Measurements from ENCODE around the gene KIF1B. TPM values are rescaled to one million over a fixed set of nuclear protein-coding genes. Genes with fewer than 3 reads are reported as not detected.

Gene KIF1B
- total and polyA plus RNA-seq, 4 donors = 8.4 to 40.9 (median 8.9) TPM

DNA sequence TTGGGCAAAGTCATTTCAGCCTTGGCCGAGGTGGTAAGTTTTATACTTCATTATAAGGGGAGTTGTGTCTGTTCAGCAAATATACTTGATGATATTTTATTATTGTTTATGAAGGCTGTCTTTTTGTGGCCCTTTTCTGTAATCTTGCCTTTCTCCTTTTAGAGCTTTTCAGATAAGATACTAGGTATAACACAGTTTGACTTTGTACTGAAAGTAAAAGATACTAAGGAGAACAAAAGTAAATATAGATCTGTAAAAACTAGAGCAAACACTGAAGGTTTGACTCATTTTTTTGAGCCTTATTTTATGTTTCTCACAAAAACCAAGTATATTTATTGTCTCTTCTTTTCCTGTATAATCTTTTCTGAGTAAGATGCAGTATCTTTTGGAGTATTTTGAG, 61.9 kb downstream of the KIF1B start:
- Histone ChIP-seq H3K4me3 (ENCODE audit: low read depth in 1 of 3, low read length in 3 of 3) (no peak overlapping the region), H3K9ac (ENCODE audit: low read depth in 1 of 2, low read length in 2 of 2) (no peak overlapping the region), H3K4me1 (ENCODE audit: control insufficient read depth in 4 of 4, insufficient read depth in 4 of 4, low read length in 3 of 4) (peaks cover 0 to 11% (median 4%) of the 10 kb centered on the region in 4 donors), H3K36me3 (ENCODE audit: control insufficient read depth in 4 of 4, insufficient read depth in 3 of 4, low read depth in 1 of 4, low read length in 3 of 4) (peaks cover 4 to 11% (median 10%) of the 10 kb centered on the region in 4 donors), H3K27me3 (ENCODE audit: control insufficient read depth in 4 of 4, insufficient read depth in 4 of 4, low read length in 3 of 4) (no peaks in the 10 kb centered on the region), H3K27ac (ENCODE audit: low read depth in 1 of 2, low read length in 2 of 2) (no peak overlapping the region), H3K9me3 (ENCODE audit: control insufficient read depth in 4 of 4, low read length in 3 of 4) (no peaks in the 10 kb centered on the region)
- 87% methylated on average over 1 of the region's 1 CpG for WGBS
- DNase-seq (ENCODE audit: low spot score) = no peak
- TF ChIP-seq HNF4A (conservative IDR thresholded peaks at IDR 0.05) (no peak), NR2F2 (IDR thresholded peaks at IDR 0.05) (no peak), HNF4G (IDR thresholded peaks at IDR 0.05) (no peak), TAF1 (conservative IDR thresholded peaks at IDR 0.05) (no peak), FOXA2 (IDR thresholded peaks at IDR 0.05) (no peak)
- TF ChIP-seq, protein P1, sequence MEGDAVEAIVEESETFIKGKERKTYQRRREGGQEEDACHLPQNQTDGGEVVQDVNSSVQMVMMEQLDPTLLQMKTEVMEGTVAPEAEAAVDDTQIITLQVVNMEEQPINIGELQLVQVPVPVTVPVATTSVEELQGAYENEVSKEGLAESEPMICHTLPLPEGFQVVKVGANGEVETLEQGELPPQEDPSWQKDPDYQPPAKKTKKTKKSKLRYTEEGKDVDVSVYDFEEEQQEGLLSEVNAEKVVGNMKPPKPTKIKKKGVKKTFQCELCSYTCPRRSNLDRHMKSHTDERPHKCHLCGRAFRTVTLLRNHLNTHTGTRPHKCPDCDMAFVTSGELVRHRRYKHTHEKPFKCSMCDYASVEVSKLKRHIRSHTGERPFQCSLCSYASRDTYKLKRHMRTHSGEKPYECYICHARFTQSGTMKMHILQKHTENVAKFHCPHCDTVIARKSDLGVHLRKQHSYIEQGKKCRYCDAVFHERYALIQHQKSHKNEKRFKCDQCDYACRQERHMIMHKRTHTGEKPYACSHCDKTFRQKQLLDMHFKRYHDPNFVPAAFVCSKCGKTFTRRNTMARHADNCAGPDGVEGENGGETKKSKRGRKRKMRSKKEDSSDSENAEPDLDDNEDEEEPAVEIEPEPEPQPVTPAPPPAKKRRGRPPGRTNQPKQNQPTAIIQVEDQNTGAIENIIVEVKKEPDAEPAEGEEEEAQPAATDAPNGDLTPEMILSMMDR (IDR thresholded peaks at IDR 0.05; ENCODE audit: low read depth, low read length, missing input control) = no peak

DNA sequence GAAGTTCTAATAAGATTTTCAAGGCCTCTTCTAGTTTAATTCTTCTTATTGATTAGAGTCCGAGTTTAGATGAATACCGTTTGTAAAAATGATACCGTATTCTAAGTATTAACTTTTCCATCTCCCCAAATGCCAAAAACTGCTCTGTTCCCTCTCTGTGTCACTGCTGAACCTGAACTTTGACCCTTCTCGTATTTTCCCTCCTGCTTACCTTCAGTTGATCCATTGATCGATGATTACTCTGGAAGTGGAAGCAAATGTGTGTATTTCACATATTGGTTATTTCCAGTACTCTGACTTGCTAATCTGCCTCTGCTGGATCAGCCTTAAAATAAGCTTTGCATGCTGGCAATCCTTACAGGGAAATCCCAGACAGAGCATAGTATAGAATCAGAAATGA, 68.5 kb downstream of the KIF1B start:
- no peak for DNase-seq (ENCODE audit: low spot score)
- peak overlapping the region; percentile 3 to 53 for H3K9ac ChIP-seq (ENCODE audit: low read depth in 1 of 2, low read length in 2 of 2)
- peak overlapping the region; percentile 72 to 79 for H3K27ac ChIP-seq (ENCODE audit: low read depth in 1 of 2, low read length in 2 of 2)
- H3K36me3 ChIP-seq (ENCODE audit: control insufficient read depth in 4 of 4, insufficient read depth in 3 of 4, low read depth in 1 of 4, low read length in 3 of 4) = peaks cover 3 to 14% (median 10%) of the 10 kb centered on the region in 4 donors
- H3K27me3 ChIP-seq (ENCODE audit: control insufficient read depth in 4 of 4, insufficient read depth in 4 of 4, low read length in 3 of 4) = no peaks in the 10 kb centered on the region
- no peaks in the 10 kb centered on the region for H3K9me3 ChIP-seq (ENCODE audit: control insufficient read depth in 4 of 4, low read length in 3 of 4)
- WGBS = 29% methylated on average over 5 of the region's 5 CpGs
- no peak overlapping the region for H3K4me3 ChIP-seq (ENCODE audit: low read depth in 1 of 3, low read length in 3 of 3)
- H3K4me1 ChIP-seq (ENCODE audit: control insufficient read depth in 4 of 4, insufficient read depth in 4 of 4, low read length in 3 of 4) = peaks cover 6 to 21% (median 12%) of the 10 kb centered on the region in 4 donors
- TF ChIP-seq, protein P2, sequence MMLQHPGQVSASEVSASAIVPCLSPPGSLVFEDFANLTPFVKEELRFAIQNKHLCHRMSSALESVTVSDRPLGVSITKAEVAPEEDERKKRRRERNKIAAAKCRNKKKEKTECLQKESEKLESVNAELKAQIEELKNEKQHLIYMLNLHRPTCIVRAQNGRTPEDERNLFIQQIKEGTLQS (IDR thresholded peaks at IDR 0.05) = peak; percentile 46
- TF ChIP-seq, protein P3, sequence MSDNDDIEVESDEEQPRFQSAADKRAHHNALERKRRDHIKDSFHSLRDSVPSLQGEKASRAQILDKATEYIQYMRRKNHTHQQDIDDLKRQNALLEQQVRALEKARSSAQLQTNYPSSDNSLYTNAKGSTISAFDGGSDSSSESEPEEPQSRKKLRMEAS (IDR thresholded peaks at IDR 0.05) = peak; percentile 50
- no peak for TF ChIP-seq FOXA1 (IDR thresholded peaks at IDR 0.05)
- peak in 1 of 2 donors; percentile 51 for TF ChIP-seq JUND (IDR thresholded peaks at IDR 0.05)
- peak; percentile 92 to 93 for TF ChIP-seq HNF4A (conservative IDR thresholded peaks at IDR 0.05)
- peak; percentile 72 to 80 for TF ChIP-seq RXRA (IDR thresholded peaks at IDR 0.05)
- TF ChIP-seq, protein P4, sequence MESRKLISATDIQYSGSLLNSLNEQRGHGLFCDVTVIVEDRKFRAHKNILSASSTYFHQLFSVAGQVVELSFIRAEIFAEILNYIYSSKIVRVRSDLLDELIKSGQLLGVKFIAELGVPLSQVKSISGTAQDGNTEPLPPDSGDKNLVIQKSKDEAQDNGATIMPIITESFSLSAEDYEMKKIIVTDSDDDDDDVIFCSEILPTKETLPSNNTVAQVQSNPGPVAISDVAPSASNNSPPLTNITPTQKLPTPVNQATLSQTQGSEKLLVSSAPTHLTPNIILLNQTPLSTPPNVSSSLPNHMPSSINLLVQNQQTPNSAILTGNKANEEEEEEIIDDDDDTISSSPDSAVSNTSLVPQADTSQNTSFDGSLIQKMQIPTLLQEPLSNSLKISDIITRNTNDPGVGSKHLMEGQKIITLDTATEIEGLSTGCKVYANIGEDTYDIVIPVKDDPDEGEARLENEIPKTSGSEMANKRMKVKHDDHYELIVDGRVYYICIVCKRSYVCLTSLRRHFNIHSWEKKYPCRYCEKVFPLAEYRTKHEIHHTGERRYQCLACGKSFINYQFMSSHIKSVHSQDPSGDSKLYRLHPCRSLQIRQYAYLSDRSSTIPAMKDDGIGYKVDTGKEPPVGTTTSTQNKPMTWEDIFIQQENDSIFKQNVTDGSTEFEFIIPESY (IDR thresholded peaks at IDR 0.05) = peak; percentile 25
- TF ChIP-seq RAD21 (IDR thresholded peaks at IDR 0.05) = peak; percentile 12 to 59
- TF ChIP-seq FOXA2 (IDR thresholded peaks at IDR 0.05) = peak; percentile 46
- no peak for TF ChIP-seq GABPA (IDR thresholded peaks at IDR 0.05 in 1 of 2, conservative IDR thresholded peaks at IDR 0.05 in 1 of 2)
- TF ChIP-seq HNF4G (IDR thresholded peaks at IDR 0.05) = peak; percentile 64
- TF ChIP-seq SP1 (IDR thresholded peaks at IDR 0.05) = peak; percentile 82
- TF ChIP-seq YY1 (IDR thresholded peaks at IDR 0.05) = peak; percentile 70
- no peak for TF ChIP-seq NR2F2 (IDR thresholded peaks at IDR 0.05)

All from liver (tissue), 9 donors.